ENCODE results near the gene SUSD3. TPM values are rescaled to one million over a fixed set of nuclear protein-coding genes. Genes with fewer than 3 reads are reported as not detected.
A peak's percentile ranks its signal among the peaks of the same experiment; 100 is the strongest.

SUSD3 gene
- total RNA-seq, 2 experiments from 2014 or later = 33.9 to 35.6 TPM

- H3K27ac Mint-ChIP-seq = peak overlapping the region; percentile 42
- H3K36me3 Mint-ChIP-seq (ENCODE audit: low read depth) = peaks cover 20% of the 10 kb centered on the region
- Histone ChIP-seq H3K27ac (ENCODE audit: low read depth in 1 of 2, low read length in 2 of 2) (no peak overlapping the region), H3K4me1 (ENCODE audit: insufficient read depth, low read length) (peaks cover 48% of the 10 kb centered on the region), H3K27me3 (ENCODE audit: control insufficient read depth in 1 of 2, insufficient read depth in 2 of 2, low read length in 2 of 2) (no peaks in the 10 kb centered on the region), H3K9me3 (ENCODE audit: control insufficient read depth in 1 of 2, insufficient read depth in 1 of 2, low read length in 2 of 2) (no peaks in the 10 kb centered on the region), H3K36me3 (ENCODE audit: insufficient read depth, low read length) (peaks cover 43% of the 10 kb centered on the region), H3K4me3 (ENCODE audit: low read length) (no peak overlapping the region)
- intact Hi-C loops (cut with DNase I, micrococcal nuclease) = no loop called here
- POLR2A ChIA-PET = no interaction called here
- no peak for ATAC-seq (ENCODE audit: poor library complexity)
- H3K4me1 Mint-ChIP-seq (ENCODE audit: low read depth) = peaks cover 15% of the 10 kb centered on the region
- CTCF ChIA-PET = no interaction called here
- no peak overlapping the region for H3K4me3 Mint-ChIP-seq
- TF ChIP-seq CTCF (IDR thresholded peaks at IDR 0.05) = no peak
- DNase-seq = peak in 2 of 14 experiments; percentile 2 to 3
- H3K27me3 Mint-ChIP-seq = no peaks in the 10 kb centered on the region
- no peaks in the 10 kb centered on the region for H3K9me3 Mint-ChIP-seq
Observed at GRCh38 chr9:93114169-93114983, 55.9 kb downstream of the SUSD3 start.

- H3K27ac ChIP-seq (ENCODE audit: low read depth in 1 of 2, low read length in 2 of 2) = no peak overlapping the region
- no peak for ATAC-seq (ENCODE audit: poor library complexity)
- no peaks in the 10 kb centered on the region for H3K9me3 ChIP-seq (ENCODE audit: control insufficient read depth in 1 of 2, insufficient read depth in 1 of 2, low read length in 2 of 2)
- peaks cover 52% of the 10 kb centered on the region for H3K4me1 ChIP-seq (ENCODE audit: insufficient read depth, low read length)
- Mint-ChIP-seq H3K4me1 (ENCODE audit: low read depth) (peaks cover 18% of the 10 kb centered on the region), H3K27me3 (no peaks in the 10 kb centered on the region), H3K36me3 (ENCODE audit: low read depth) (peaks cover 21% of the 10 kb centered on the region), H3K4me3 (no peak overlapping the region), H3K27ac (peak overlapping the region; percentile 42), H3K9me3 (no peaks in the 10 kb centered on the region)
- CTCF ChIA-PET = no interaction called here
- H3K4me3 ChIP-seq (ENCODE audit: low read length) = no peak overlapping the region
- intact Hi-C loops (cut with DNase I, micrococcal nuclease) = no loop called here
- no peaks in the 10 kb centered on the region for H3K27me3 ChIP-seq (ENCODE audit: control insufficient read depth in 1 of 2, insufficient read depth in 2 of 2, low read length in 2 of 2)
- H3K36me3 ChIP-seq (ENCODE audit: insufficient read depth, low read length) = peaks cover 39% of the 10 kb centered on the region
- POLR2A ChIA-PET = no interaction called here
- no peak for TF ChIP-seq CTCF (IDR thresholded peaks at IDR 0.05)
- no peak for DNase-seq
Observed at GRCh38 chr9:93114984-93115335, 56.5 kb downstream of the SUSD3 start.

GRCh38 chr9:93115486-93116071 is 57.1 kb downstream of the SUSD3 start:
- Mint-ChIP-seq H3K36me3 (ENCODE audit: low read depth) (peaks cover 22% of the 10 kb centered on the region), H3K9me3 (no peaks in the 10 kb centered on the region), H3K27me3 (no peaks in the 10 kb centered on the region), H3K27ac (no peak overlapping the region), H3K4me1 (ENCODE audit: low read depth) (peaks cover 25% of the 10 kb centered on the region), H3K4me3 (no peak overlapping the region)
- no peaks in the 10 kb centered on the region for H3K9me3 ChIP-seq (ENCODE audit: control insufficient read depth in 1 of 2, insufficient read depth in 1 of 2, low read length in 2 of 2)
- H3K36me3 ChIP-seq (ENCODE audit: insufficient read depth, low read length) = peaks cover 35% of the 10 kb centered on the region
- no peak overlapping the region for H3K4me3 ChIP-seq (ENCODE audit: low read length)
- H3K4me1 ChIP-seq (ENCODE audit: insufficient read depth, low read length) = peaks cover 54% of the 10 kb centered on the region
- DNase-seq = peak in 4 of 14 experiments; percentile 2 to 62 (median 24)
- ChIA-PET POLR2A (no interaction called here), CTCF (no interaction called here)
- intact Hi-C loops (cut with DNase I, micrococcal nuclease) = no loop called here
- H3K27me3 ChIP-seq (ENCODE audit: control insufficient read depth in 1 of 2, insufficient read depth in 2 of 2, low read length in 2 of 2) = no peaks in the 10 kb centered on the region
- no peak for ATAC-seq (ENCODE audit: poor library complexity)
- no peak overlapping the region for H3K27ac ChIP-seq (ENCODE audit: low read depth in 1 of 2, low read length in 2 of 2)
- no peak for TF ChIP-seq CTCF (IDR thresholded peaks at IDR 0.05)

All from CD4-positive, alpha-beta T cell (primary cell).